A549 (cell line): ENCODE data around the gene CPS1. TPM values are rescaled to one million over a fixed set of nuclear protein-coding genes. Genes with fewer than 3 reads are reported as not detected.

ENCODE experiments used
- ATAC-seq, 2 experiments: fragments of 200-7000 bp in 1 of 2; fragments of >200 bp in 1 of 2; cut with Nextera tagmentation in 1 of 2; cut with Tn5 transposase in 1 of 2; 3 replicates each; pipeline versions ENCODE4 v1.8.0 to v1.9.1; 2018 to 2020; ENCODE audit warnings: mild to moderate bottlenecking in 1 of 2, moderate library complexity in 1 of 2
- CTCF ChIA-PET: fragments of 300-600 bp; sonication (Branson Sonifier 250); formaldehyde crosslinking; extraction: SDS; loops from one replicate; lab custom pipeline; 2021; ENCODE audit warnings: antibody characterized with exemption, inconsistent platforms; lab: Yijun Ruan, JAX
- POLR2A ChIA-PET: fragments of 350-600 bp; formaldehyde crosslinking; extraction: SDS; loops from one replicate; lab custom pipeline; 2021; ENCODE audit warnings: antibody characterized with exemption, inconsistent platforms; lab: Yijun Ruan, JAX
- DNase-seq, 2 experiments: peaks; one replicate each; pipeline versions ENCODE4 v3.0.0 to v3.0.0-alpha.2; 2011 to 2016; ENCODE audit warnings: low read depth in 1 of 2, low spot score in 1 of 2
- FAIRE-seq: peaks from 2 replicates; lab custom pipeline; 2011; peaks lifted over from hg19 to GRCh38; lab: Jason Lieb, UNC
- H3K27ac ChIP-seq, 2 experiments: fragments of >200 bp; sonication (Bioruptor Twin); formaldehyde crosslinking; 3 replicates each; pipeline ENCODE4 v1.5.1; 2016 to 2017
- H3K4me1 ChIP-seq: fragments of >200 bp; sonication (Bioruptor Twin); formaldehyde crosslinking; 3 replicates; pipeline ENCODE4 v1.6.1; 2016
- H3K4me2 ChIP-seq: fragments of >200 bp; sonication (Bioruptor Twin); formaldehyde crosslinking; 3 replicates; pipeline ENCODE4 v1.6.1; 2016
- H3K4me3 ChIP-seq: fragments of >200 bp; sonication (Bioruptor Twin); formaldehyde crosslinking; 3 replicates; pipeline ENCODE4 v1.5.1; 2016
- H3K9me3 ChIP-seq: fragments of >200 bp; sonication (Bioruptor Twin); formaldehyde crosslinking; 3 replicates; pipeline ENCODE4 v1.6.1; 2016
- BCL3 ChIP-seq: fragments of >200 bp; sonication (Bioruptor Twin); formaldehyde crosslinking; IDR thresholded peaks from 3 replicates; pipeline ENCODE4 v1.6.1; 2016
- CBX2 ChIP-seq: fragments of 200-600 bp; sonication (generic); IDR thresholded peaks from 2 replicates; pipeline ENCODE4 v1.6.1; 2016; ENCODE audit warnings: low read depth, mild to moderate bottlenecking, borderline replicate concordance
- CHD4 ChIP-seq: fragments of 200-600 bp; sonication (generic); IDR thresholded peaks from 2 replicates; pipeline ENCODE4 v1.6.1; 2016; ENCODE audit warnings: antibody characterized with exemption, mild to moderate bottlenecking, borderline replicate concordance
- EHMT2 ChIP-seq: fragments of 200-600 bp; sonication (generic); IDR thresholded peaks from 2 replicates; pipeline ENCODE4 v1.6.1; 2016; ENCODE audit warnings: antibody characterized with exemption, low read depth, mild to moderate bottlenecking, moderate library complexity
- EP300 ChIP-seq, 2 experiments: fragments of >200 bp; sonication (Bioruptor Twin); formaldehyde crosslinking; IDR thresholded peaks; 2 replicates in 1 of 2; 3 replicates in 1 of 2; pipeline ENCODE4 v1.6.1; 2016 to 2017
- ESRRA ChIP-seq: fragments of 150-350 bp; IDR thresholded peaks from 2 replicates; pipeline ENCODE4 v1.6.1; 2014; ENCODE audit warnings: mild to moderate bottlenecking, low read length, borderline replicate concordance
- FOSL2 ChIP-seq, 2 experiments: fragments of 450-650 bp in 1 of 2; fragments of >200 bp in 1 of 2; sonication (Bioruptor Twin) in 1 of 2; formaldehyde crosslinking; IDR thresholded peaks; 2 replicates each; pipeline versions ENCODE4 v1.5.0 to v1.6.1; 2016 to 2020; ENCODE audit warnings: mild to moderate bottlenecking in 1 of 2, moderate library complexity in 1 of 2
- GATA3 ChIP-seq: IDR thresholded peaks from 2 replicates; pipeline ENCODE4 v1.6.1; 2012; ENCODE audit warnings: borderline replicate concordance
- HMGXB4 ChIP-seq: fragments of 250-450 bp; sonication (Bioruptor Pico); IDR thresholded peaks from 2 replicates; pipeline ENCODE4 v1.5.0; 2021; ENCODE audit warnings: mild to moderate bottlenecking, moderate library complexity, borderline replicate concordance
- HOXA7 ChIP-seq: fragments of 250-450 bp; sonication (Bioruptor Pico); IDR thresholded peaks from 2 replicates; pipeline ENCODE4 v1.5.0; 2020; ENCODE audit warnings: mild to moderate bottlenecking, moderate library complexity
- HOXB13 ChIP-seq: fragments of 250-450 bp; sonication (Bioruptor Pico); IDR thresholded peaks from 2 replicates; pipeline ENCODE4 v1.5.0; 2020; ENCODE audit warnings: low read depth, mild to moderate bottlenecking, moderate library complexity
- HOXB5 ChIP-seq: fragments of 250-450 bp; sonication (Bioruptor Pico); IDR thresholded peaks from 2 replicates; pipeline ENCODE4 v1.5.0; 2020; ENCODE audit warnings: mild to moderate bottlenecking, moderate library complexity
- MAFK ChIP-seq: fragments of 450-650 bp; IDR thresholded peaks from 2 replicates; pipeline ENCODE4 v1.6.1; 2014; ENCODE audit not compliant: partially characterized antibody
- MAX ChIP-seq: IDR thresholded peaks from 2 replicates; pipeline ENCODE4 v1.6.1; 2012
- NR3C1 ChIP-seq: fragments of >200 bp; sonication (Bioruptor Twin); formaldehyde crosslinking; IDR thresholded peaks from 3 replicates; pipeline ENCODE4 v1.6.1; 2017
- POLR2A ChIP-seq: IDR thresholded peaks from 2 replicates; pipeline ENCODE4 v1.6.1; 2012; ENCODE audit warnings: mild to moderate bottlenecking, low read length
- POLR2AphosphoS2 ChIP-seq: conservative IDR thresholded peaks from 2 replicates; pipeline ENCODE4 v1.6.1; 2012; ENCODE audit warnings: low read length, improper control_type of control experiment, inconsistent platforms
- RAD21 ChIP-seq, 2 experiments: fragments of >200 bp in 1 of 2; sonication (Bioruptor Twin) in 1 of 2; formaldehyde crosslinking in 1 of 2; IDR thresholded peaks in 1 of 2; conservative IDR thresholded peaks in 1 of 2; 2 replicates in 1 of 2; 3 replicates in 1 of 2; pipeline ENCODE4 v1.6.1; 2012 to 2018; ENCODE audit warnings: inconsistent platforms in 1 of 2
- RARB ChIP-seq: fragments of 250-450 bp; sonication (Bioruptor Pico); IDR thresholded peaks from 2 replicates; pipeline ENCODE4 v1.8.0; 2021; ENCODE audit warnings: mild to moderate bottlenecking, moderate library complexity
- RFX5 ChIP-seq: fragments of 450-650 bp; IDR thresholded peaks from 2 replicates; pipeline ENCODE4 v1.7.1; 2014; ENCODE audit warnings: antibody characterized with exemption, mild to moderate bottlenecking, moderate library complexity
- SMC3 ChIP-seq: fragments of >200 bp; sonication (Bioruptor Twin); formaldehyde crosslinking; IDR thresholded peaks from 3 replicates; pipeline ENCODE4 v1.6.1; 2018; ENCODE audit warnings: inconsistent platforms
- SREBF2 ChIP-seq: fragments of 450-650 bp; IDR thresholded peaks from 2 replicates; pipeline ENCODE4 v1.6.1; 2014; ENCODE audit warnings: mild to moderate bottlenecking, moderate library complexity
- TFCP2L1 ChIP-seq: fragments of 250-450 bp; sonication (Bioruptor Pico); IDR thresholded peaks from 2 replicates; pipeline ENCODE4 v1.5.0; 2021; ENCODE audit warnings: mild to moderate bottlenecking
- TP53 ChIP-seq: fragments of 250-450 bp; sonication (Bioruptor Pico); IDR thresholded peaks from 2 replicates; pipeline ENCODE4 v1.5.0; 2021; ENCODE audit warnings: mild to moderate bottlenecking, moderate library complexity
- USF2 ChIP-seq: fragments of 450-650 bp; IDR thresholded peaks from 2 replicates; pipeline ENCODE4 v1.6.1; 2014; ENCODE audit warnings: antibody characterized with exemption
- ZC3H11A ChIP-seq: fragments of 450-650 bp; IDR thresholded peaks from 2 replicates; pipeline ENCODE4 v1.6.1; 2014; ENCODE audit warnings: antibody characterized with exemption, mild to moderate bottlenecking
- ZFP36 ChIP-seq: fragments of 450-650 bp; IDR thresholded peaks from 2 replicates; pipeline ENCODE4 v1.6.1; 2014; ENCODE audit warnings: borderline replicate concordance; ENCODE audit not compliant: partially characterized antibody
- WGBS: methylation state at CpG from one replicate; pipeline ENCODE4 v1.1.6; 2017; ENCODE audit errors: missing lambda C conversion rate; 5-methylcytosine and 5-hydroxymethylcytosine counted together
- polyA plus RNA-seq, 4 experiments: library from polyadenylated mRNA; depleted of rRNA in 3 of 4; stranded (reverse); fragments of >200 nt; fragmentation: RNase III in 1 of 4; extraction: RNeasy Plus Mini Kit Qiagen cat#74134 plus additional on column Dnase treatment in 1 of 4; gene quantifications; 2 replicates in 3 of 4; 3 replicates in 1 of 4; pipeline ENCODE4 v1.2.3, GENCODE V29; 2011 to 2017

Gene CPS1
- polyA plus RNA-seq, 2 of the 4 experiments (the other 2 are of a cell fraction): 16.1 to 61.3 TPM

GRCh38 chr2:210548878-210549384 lies 7.5 kb upstream of the CPS1 start (continued):
- TF ChIP-seq ZFP36 (no peak), TFCP2L1 (CRISPR knock-in tag) (no peak), NR3C1 (no peak), SREBF2 (no peak), RAD21 (conservative IDR thresholded peaks at IDR 0.05 in 1 of 2, IDR thresholded peaks at IDR 0.05 in 1 of 2) (peak in 1 of 2 experiments; percentile 23; a peak in 2 of 5 replicates), ZC3H11A (no peak), FOSL2 (IDR thresholded peaks at IDR 0.05) (no peak), FOSL2 (CRISPR knock-in tag; IDR thresholded peaks at IDR 0.05) (no peak; the same call in 1 of the 2 replicates), TP53 (CRISPR knock-in tag) (no peak), RFX5 (no peak), USF2 (no peak), HOXA7 (CRISPR knock-in tag) (no peak), ESRRA (no peak), POLR2A (no peak)
- TF ChIP-seq, all 56 proteins: peak for 10

- CTCF ChIA-PET: no interaction called here
- H3K4me3 ChIP-seq: no peak overlapping the region
- peaks cover 32% of the 10 kb centered on the region; the same call in 2 of the 3 replicates for H3K4me1 ChIP-seq
- TF ChIP-seq CBX2: no peak
- no peak for TF ChIP-seq CHD4
- no peak for TF ChIP-seq RARB (CRISPR knock-in tag)
- TF ChIP-seq RAD21 (conservative IDR thresholded peaks at IDR 0.05 in 1 of 2, IDR thresholded peaks at IDR 0.05 in 1 of 2): no peak
- TF ChIP-seq EHMT2: no peak
- TF ChIP-seq HOXA7 (CRISPR knock-in tag): no peak
- no peak for TF ChIP-seq HOXB13 (CRISPR knock-in tag)
- no peak for TF ChIP-seq POLR2AphosphoS2
- TF ChIP-seq EP300 (IDR thresholded peaks at IDR 0.05): no peak
- no peak for TF ChIP-seq BCL3
- TF ChIP-seq MAX: no peak
- no peak for TF ChIP-seq MAFK
- no peak for TF ChIP-seq GATA3
- no peak for TF ChIP-seq HMGXB4 (CRISPR knock-in tag)
- no peak for TF ChIP-seq HOXB5
- no peak for TF ChIP-seq SMC3
- TF ChIP-seq, all 56 proteins: peak for 0
- H3K4me2 ChIP-seq: no peak overlapping the region
- H3K9me3 ChIP-seq: no peaks in the 10 kb centered on the region
- FAIRE-seq: no peak
- 20% methylated on average over 2 of the region's 2 CpGs for WGBS
- POLR2A ChIA-PET: no interaction called here
- ATAC-seq: no peak
- no peak for DNase-seq
- peak overlapping the region; percentile 33 to 54; a peak in 2 of 6 replicates for H3K27ac ChIP-seq
Measured at GRCh38 chr2:210551001-210551400, 5.4 kb upstream of the CPS1 start.
